ENCODE measurements around the gene EMILIN2.

EMILIN2 gene

DNA sequence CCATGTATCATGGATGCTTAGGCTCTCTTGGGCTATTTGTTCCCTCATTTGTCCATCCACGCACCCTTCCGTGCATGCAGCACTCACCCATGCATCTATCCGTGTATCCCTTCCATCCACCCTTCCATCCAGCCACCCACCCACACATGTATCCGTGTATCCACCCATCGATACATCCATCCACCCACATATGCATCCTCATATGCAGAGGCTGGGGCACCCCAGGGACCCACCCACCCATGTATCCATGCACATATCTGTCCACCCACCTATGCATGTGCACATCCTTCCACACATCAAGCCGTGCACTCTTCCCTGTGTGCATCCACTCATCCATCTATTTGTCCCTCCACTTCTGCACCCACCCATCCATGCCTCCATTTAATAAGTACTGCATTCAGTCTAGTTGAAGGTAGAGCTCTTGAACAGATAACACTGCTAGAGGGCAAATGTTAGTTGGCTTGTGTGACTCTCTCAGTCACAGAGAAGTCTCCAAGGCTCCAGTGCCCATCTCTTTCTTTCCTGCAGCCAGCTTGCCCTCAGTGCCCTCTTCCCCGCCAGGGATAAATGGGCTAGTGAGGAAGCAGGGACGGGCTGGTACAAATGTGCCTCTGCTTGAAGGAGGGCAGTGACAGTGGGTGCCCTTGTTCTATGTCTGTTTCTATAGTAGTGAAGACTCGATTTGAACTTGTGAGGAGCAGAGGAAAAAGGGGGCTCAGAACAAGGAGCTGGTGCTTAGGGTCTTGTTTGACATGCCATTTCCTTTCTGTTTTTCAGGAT lies 61.5 kb downstream of the EMILIN2 start:
- H3K4me3 ChIP-seq (ENCODE audit: low read length) = no peak overlapping the region
- TF ChIP-seq, protein P1, sequence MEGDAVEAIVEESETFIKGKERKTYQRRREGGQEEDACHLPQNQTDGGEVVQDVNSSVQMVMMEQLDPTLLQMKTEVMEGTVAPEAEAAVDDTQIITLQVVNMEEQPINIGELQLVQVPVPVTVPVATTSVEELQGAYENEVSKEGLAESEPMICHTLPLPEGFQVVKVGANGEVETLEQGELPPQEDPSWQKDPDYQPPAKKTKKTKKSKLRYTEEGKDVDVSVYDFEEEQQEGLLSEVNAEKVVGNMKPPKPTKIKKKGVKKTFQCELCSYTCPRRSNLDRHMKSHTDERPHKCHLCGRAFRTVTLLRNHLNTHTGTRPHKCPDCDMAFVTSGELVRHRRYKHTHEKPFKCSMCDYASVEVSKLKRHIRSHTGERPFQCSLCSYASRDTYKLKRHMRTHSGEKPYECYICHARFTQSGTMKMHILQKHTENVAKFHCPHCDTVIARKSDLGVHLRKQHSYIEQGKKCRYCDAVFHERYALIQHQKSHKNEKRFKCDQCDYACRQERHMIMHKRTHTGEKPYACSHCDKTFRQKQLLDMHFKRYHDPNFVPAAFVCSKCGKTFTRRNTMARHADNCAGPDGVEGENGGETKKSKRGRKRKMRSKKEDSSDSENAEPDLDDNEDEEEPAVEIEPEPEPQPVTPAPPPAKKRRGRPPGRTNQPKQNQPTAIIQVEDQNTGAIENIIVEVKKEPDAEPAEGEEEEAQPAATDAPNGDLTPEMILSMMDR (IDR thresholded peaks at IDR 0.05; ENCODE audit: insufficient read depth, low read depth, low read length, missing control alignments) = no peak
- no peak for DNase-seq (ENCODE audit: low read depth)

DNA sequence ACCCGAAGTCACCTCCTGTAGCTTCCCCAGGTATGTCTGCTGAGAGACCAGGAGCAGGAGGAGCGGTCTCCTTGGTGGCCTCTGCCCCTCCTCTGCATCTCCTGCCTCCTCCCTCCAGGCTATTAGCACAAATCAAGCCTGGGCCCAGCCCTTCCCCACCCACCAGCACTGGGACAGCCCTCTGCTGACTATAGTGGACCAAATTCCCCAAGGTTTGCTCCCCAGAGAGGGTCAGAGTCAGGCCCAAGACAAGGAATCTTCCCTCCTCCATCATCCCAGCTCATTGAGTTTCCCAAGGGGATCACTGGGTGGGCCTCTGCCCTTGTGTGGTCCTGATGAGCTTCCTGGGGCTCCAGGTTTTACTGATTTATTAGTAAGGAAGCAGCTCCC lies 62.1 kb downstream of the EMILIN2 start:
- TF ChIP-seq, protein P1 (IDR thresholded peaks at IDR 0.05; ENCODE audit: insufficient read depth, low read depth, low read length, missing control alignments) = no peak
- DNase-seq (ENCODE audit: low read depth) = no peak
- no peak overlapping the region for H3K4me3 ChIP-seq (ENCODE audit: low read length)

DNA sequence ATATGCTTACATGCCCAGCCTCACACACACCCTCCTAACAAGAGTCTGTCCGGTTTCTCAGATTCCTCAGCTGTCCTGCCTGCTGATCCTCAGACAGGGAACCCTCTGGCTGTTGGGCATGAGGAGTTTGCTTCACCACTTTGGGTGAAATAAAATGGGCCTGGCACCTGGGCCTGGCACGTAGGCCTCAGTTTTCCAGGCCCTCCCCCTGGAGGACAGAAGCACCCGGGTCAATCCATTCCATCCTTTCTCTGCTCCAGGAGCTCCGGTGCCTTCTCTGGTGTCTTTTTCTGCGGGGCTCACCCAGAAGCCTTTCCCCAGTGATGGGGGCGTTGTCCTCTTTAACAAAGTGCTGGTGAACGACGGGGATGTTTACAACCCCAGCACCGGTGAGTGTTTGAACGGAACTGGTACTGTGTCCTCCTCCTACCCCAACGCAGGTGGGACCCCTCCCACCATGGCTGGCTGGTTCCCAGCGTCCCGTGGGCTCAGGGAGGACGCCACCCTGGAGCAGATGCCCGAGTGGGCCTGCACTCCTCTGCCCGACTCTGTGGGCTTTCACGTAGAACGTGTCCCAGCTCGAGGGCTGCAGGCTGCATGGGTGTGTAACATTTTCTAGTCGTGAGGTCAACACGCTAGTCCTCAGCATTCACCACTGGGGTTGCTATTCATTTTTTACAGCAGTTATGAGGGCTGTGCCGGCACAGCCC lies 62.8 kb downstream of the EMILIN2 start:
- H3K4me3 ChIP-seq (ENCODE audit: low read length) = no peak overlapping the region
- TF ChIP-seq, protein P1 (IDR thresholded peaks at IDR 0.05; ENCODE audit: insufficient read depth, low read depth, low read length, missing control alignments) = no peak
- DNase-seq (ENCODE audit: low read depth) = no peak

DNA sequence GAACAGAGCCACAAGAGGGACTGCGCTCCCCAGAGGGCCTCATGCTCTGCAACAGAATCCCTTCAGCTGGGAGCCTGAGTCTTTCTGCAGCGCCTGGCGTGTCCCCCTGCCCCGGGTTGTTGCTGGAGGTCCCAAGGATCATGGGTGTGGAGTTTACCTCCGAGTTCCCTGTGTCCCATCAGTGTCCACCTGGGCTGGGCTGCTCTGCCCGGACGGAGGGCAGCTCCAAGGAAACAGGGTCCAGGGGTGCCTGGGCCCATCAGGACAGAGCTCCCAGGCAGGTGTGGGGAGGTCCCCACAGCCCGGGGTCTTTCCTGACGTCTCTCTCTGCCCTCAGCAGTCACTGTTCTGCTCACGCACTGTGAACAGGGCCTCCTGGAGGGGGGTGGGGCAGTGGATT lies 63.5 kb downstream of the EMILIN2 start:
- DNase-seq (ENCODE audit: low read depth) = no peak
- TF ChIP-seq, protein P1 (IDR thresholded peaks at IDR 0.05; ENCODE audit: insufficient read depth, low read depth, low read length, missing control alignments) = no peak
- no peak overlapping the region for H3K4me3 ChIP-seq (ENCODE audit: low read length)

DNA sequence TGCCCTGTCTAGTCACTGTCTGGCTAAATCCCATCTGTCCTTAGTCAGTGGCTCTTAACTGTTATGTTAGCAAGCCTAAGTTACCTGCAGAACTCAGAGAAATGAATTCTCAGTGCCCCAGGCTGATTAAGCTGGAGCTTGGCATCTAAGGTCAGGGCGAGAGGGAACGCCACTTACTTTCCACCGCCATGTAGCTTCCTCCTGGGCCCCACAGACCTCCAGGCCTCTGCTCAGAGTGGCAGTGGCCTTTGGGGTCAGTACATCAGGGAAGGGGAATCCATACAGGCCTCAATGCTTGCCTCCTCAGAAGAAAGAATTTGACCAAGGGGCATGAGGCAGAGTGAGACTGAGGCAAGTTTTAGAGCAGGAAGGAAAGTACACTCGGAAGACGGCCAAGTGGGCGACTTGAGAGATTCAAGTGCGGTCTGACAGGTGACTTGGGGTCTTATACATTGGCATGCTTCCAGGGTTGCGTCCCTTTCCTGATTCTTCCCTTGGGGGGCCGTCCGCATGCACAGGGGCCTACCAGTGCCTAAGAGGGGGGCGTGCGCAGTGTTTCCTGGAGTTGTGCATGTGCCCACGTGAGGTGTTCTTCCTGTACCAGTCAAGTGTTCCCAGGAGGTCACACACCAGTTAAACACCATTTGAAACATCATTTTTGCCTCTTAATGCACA lies 64.1 kb downstream of the EMILIN2 start:
- no peak overlapping the region for H3K4me3 ChIP-seq (ENCODE audit: low read length)
- no peak for DNase-seq (ENCODE audit: low read depth)
- TF ChIP-seq, protein P1 (IDR thresholded peaks at IDR 0.05; ENCODE audit: insufficient read depth, low read depth, low read length, missing control alignments) = no peak

DNA sequence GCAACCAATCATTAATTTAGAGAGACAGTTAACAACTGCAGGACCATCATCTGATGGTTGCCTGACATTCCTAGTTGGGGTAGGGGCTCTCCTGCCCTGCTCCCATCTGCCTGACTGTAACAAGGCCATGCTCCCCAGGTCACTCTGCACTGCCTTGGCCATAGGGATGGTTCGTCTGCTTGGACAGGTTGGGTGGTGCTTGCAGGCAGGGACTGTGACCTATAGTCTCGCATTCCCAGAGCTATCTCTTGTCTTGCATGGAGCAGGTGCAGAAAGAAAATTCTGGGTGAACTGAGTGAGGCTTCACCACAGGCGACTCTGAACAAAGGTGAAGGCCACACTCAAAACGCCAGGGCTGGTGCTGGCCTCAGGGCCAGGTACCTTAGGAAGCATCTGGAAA lies 64.7 kb downstream of the EMILIN2 start:
- no peak for DNase-seq (ENCODE audit: low read depth)
- no peak overlapping the region for H3K4me3 ChIP-seq (ENCODE audit: low read length)
- TF ChIP-seq, protein P1 (IDR thresholded peaks at IDR 0.05; ENCODE audit: insufficient read depth, low read depth, low read length, missing control alignments) = no peak

All from epithelial cell of esophagus (primary cell).